Neural cell (in vitro differentiated cells): Measurements from ENCODE around the gene TLE3. TPM values are rescaled to one million over a fixed set of nuclear protein-coding genes. Genes with fewer than 3 reads are reported as not detected.

ENCODE experiments used
- H2AFZ ChIP-seq: fragments of 200-600, 300-800 bp; sonication (generic), shearing (Covaris generic); 2 replicates; pipeline ENCODE4 v1.6.0; 2014; ENCODE audit warnings: low read depth, mild to moderate bottlenecking, antibody characterized with exemption, low read length, moderate library complexity
- H3F3A ChIP-seq: fragments of 200-600 bp; shearing (Covaris generic); 2 replicates; pipeline ENCODE4 v1.6.1; 2016; ENCODE audit warnings: mild to moderate bottlenecking, moderate library complexity, mixed read lengths, antibody characterized with exemption, low read length; ENCODE audit not compliant: insufficient read depth, poor library complexity, severe bottlenecking
- H3K27ac ChIP-seq: fragments of 200-600, 300-800 bp; sonication (generic), shearing (Covaris generic); 2 replicates; pipeline ENCODE4 v1.5.1; 2014; ENCODE audit warnings: mild to moderate bottlenecking, low read length, moderate library complexity
- H3K27me3 ChIP-seq: fragments of 300-800, 200-600 bp; sonication (generic), shearing (Covaris generic); 2 replicates; pipeline ENCODE4 v1.6.0; 2014; ENCODE audit warnings: mild to moderate bottlenecking, low read depth, low read length, moderate library complexity; ENCODE audit not compliant: insufficient read depth
- H3K36me3 ChIP-seq: fragments of 300-800, 200-600 bp; sonication (generic), shearing (Covaris generic); 2 replicates; pipeline ENCODE4 v1.5.1; 2014; ENCODE audit warnings: mild to moderate bottlenecking, antibody characterized with exemption, low read length, moderate library complexity; ENCODE audit not compliant: insufficient read depth
- H3K4me2 ChIP-seq: fragments of 300-800, 200-600 bp; sonication (generic), shearing (Covaris generic); 2 replicates; pipeline ENCODE4 v1.6.0; 2014; ENCODE audit warnings: mild to moderate bottlenecking, low read length
- H3K4me3 ChIP-seq: fragments of 300-800, 200-600 bp; sonication (generic), shearing (Covaris generic); 2 replicates; pipeline ENCODE4 v1.5.1; 2014; ENCODE audit warnings: mild to moderate bottlenecking, low read length, moderate library complexity
- H3K79me2 ChIP-seq: fragments of 200-600 bp; shearing (Covaris generic); replicated peaks from 2 replicates; pipeline ENCODE4 v1.6.0; 2014; ENCODE audit warnings: mild to moderate bottlenecking, low read length, moderate library complexity; ENCODE audit not compliant: insufficient read depth
- H3K9ac ChIP-seq: fragments of 300-800, 200-600 bp; sonication (generic), shearing (Covaris generic); 2 replicates; pipeline ENCODE4 v1.6.1; 2016; ENCODE audit warnings: mild to moderate bottlenecking, low read length, mixed read lengths
- H3K9me2 ChIP-seq: fragments of 200-600 bp; shearing (Covaris generic); 2 replicates; pipeline ENCODE4 v1.6.1; 2016; ENCODE audit warnings: mild to moderate bottlenecking, low read length, mixed read lengths; ENCODE audit not compliant: insufficient read depth
- H3K9me3 ChIP-seq: fragments of 200-600, 300-800 bp; sonication (generic), shearing (Covaris generic); 2 replicates; pipeline ENCODE4 v1.6.1; 2016; ENCODE audit warnings: mild to moderate bottlenecking, mixed run types, low read length, moderate library complexity, mixed read lengths
- H4K20me1 ChIP-seq: fragments of 200-600 bp; shearing (Covaris generic); 2 replicates; pipeline ENCODE4 v1.6.1; 2016; ENCODE audit warnings: mild to moderate bottlenecking, mixed run types; ENCODE audit not compliant: insufficient read depth
- EP300 ChIP-seq: fragments of 450-650 bp; conservative IDR thresholded peaks from 2 replicates; pipeline ENCODE4 v1.6.1; 2014; ENCODE audit warnings: antibody characterized with exemption, mild to moderate bottlenecking, moderate library complexity; ENCODE audit not compliant: poor library complexity, severe bottlenecking
- EZH2 ChIP-seq: fragments of 200-600, 300-800 bp; shearing (Covaris generic), sonication (generic); IDR thresholded peaks from 2 replicates; pipeline ENCODE4 v1.6.1; 2014; ENCODE audit warnings: antibody characterized with exemption, low read length, borderline replicate concordance, mild to moderate bottlenecking; ENCODE audit not compliant: insufficient read depth, poor library complexity, severe bottlenecking
- MXI1 ChIP-seq: fragments of 450-650 bp; conservative IDR thresholded peaks from 2 replicates; pipeline ENCODE4 v1.6.1; 2014; ENCODE audit warnings: antibody characterized with exemption, mild to moderate bottlenecking; ENCODE audit not compliant: poor library complexity, severe bottlenecking
- POLR2AphosphoS5 ChIP-seq: IDR thresholded peaks from 2 replicates; pipeline ENCODE4 v1.6.1; 2012
- RAD21 ChIP-seq: fragments of 450-650 bp; conservative IDR thresholded peaks from 2 replicates; pipeline ENCODE4 v1.6.1; 2014; ENCODE audit warnings: antibody characterized with exemption, mild to moderate bottlenecking, moderate library complexity
- REST ChIP-seq: IDR thresholded peaks from 2 replicates; pipeline ENCODE4 v1.6.1; 2012; ENCODE audit warnings: borderline replicate concordance
- SMC3 ChIP-seq: fragments of 450-650 bp; conservative IDR thresholded peaks from 2 replicates; pipeline ENCODE4 v1.6.1; 2014; ENCODE audit warnings: antibody characterized with exemption, mild to moderate bottlenecking, moderate library complexity; ENCODE audit not compliant: poor library complexity
- TAF1 ChIP-seq: IDR thresholded peaks from 2 replicates; pipeline ENCODE4 v1.6.1; 2012; ENCODE audit warnings: low read depth
- polyA plus RNA-seq: library from polyadenylated mRNA; depleted of rRNA; stranded (reverse); fragments of >200 nt; gene quantifications from 2 replicates; pipeline ENCODE4 v1.2.3, GENCODE V29; 2014
- TF ChIP-seq, protein P1 (sequence below): fragments of 450-650 bp; IDR thresholded peaks from 2 replicates; pipeline ENCODE4 v1.5.1; 2014; ENCODE audit warnings: antibody characterized with exemption, mild to moderate bottlenecking, moderate library complexity; ENCODE audit not compliant: poor library complexity, severe bottlenecking

Gene TLE3
- polyA plus RNA-seq, 1 donor from 2014 or later = 27.6 TPM

- Histone ChIP-seq H3K79me2 (peaks cover 64% of the 10 kb centered on the region), H2AFZ (no peak overlapping the region), H3K27ac (no peak overlapping the region), H3K27me3 (no peaks in the 10 kb centered on the region), H3K9me2 (no peaks in the 10 kb centered on the region), H3K36me3 (no peaks in the 10 kb centered on the region), H3K9me3 (no peaks in the 10 kb centered on the region), H4K20me1 (no peaks in the 10 kb centered on the region), H3K4me2 (no peak overlapping the region), H3K4me3 (no peak overlapping the region), H3F3A (peaks cover 8% of the 10 kb centered on the region), H3K9ac (no peak overlapping the region)
- TF ChIP-seq TAF1 (no peak), POLR2AphosphoS5 (no peak), REST (no peak), EP300 (no peak), EZH2 (no peak), RAD21 (no peak), MXI1 (no peak), SMC3 (no peak)
- TF ChIP-seq, protein P1, sequence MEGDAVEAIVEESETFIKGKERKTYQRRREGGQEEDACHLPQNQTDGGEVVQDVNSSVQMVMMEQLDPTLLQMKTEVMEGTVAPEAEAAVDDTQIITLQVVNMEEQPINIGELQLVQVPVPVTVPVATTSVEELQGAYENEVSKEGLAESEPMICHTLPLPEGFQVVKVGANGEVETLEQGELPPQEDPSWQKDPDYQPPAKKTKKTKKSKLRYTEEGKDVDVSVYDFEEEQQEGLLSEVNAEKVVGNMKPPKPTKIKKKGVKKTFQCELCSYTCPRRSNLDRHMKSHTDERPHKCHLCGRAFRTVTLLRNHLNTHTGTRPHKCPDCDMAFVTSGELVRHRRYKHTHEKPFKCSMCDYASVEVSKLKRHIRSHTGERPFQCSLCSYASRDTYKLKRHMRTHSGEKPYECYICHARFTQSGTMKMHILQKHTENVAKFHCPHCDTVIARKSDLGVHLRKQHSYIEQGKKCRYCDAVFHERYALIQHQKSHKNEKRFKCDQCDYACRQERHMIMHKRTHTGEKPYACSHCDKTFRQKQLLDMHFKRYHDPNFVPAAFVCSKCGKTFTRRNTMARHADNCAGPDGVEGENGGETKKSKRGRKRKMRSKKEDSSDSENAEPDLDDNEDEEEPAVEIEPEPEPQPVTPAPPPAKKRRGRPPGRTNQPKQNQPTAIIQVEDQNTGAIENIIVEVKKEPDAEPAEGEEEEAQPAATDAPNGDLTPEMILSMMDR = no peak
These were observed 7.1 kb downstream of the TLE3 start for GRCh38 chr15:70090436-70091296.

- Histone ChIP-seq H4K20me1 (no peaks in the 10 kb centered on the region), H3K4me2 (no peak overlapping the region), H3K9me2 (no peaks in the 10 kb centered on the region), H3K4me3 (no peak overlapping the region), H3K79me2 (peaks cover 64% of the 10 kb centered on the region), H3K36me3 (no peaks in the 10 kb centered on the region), H3K9ac (no peak overlapping the region), H3K27me3 (no peaks in the 10 kb centered on the region), H2AFZ (no peak overlapping the region), H3K27ac (no peak overlapping the region), H3K9me3 (no peaks in the 10 kb centered on the region), H3F3A (peaks cover 8% of the 10 kb centered on the region)
- TF ChIP-seq MXI1 (no peak), EP300 (no peak), EZH2 (no peak), SMC3 (no peak), TAF1 (no peak), REST (no peak), RAD21 (no peak), POLR2AphosphoS5 (no peak)
- TF ChIP-seq, protein P1 = no peak
These were observed 8.1 kb downstream of the TLE3 start for GRCh38 chr15:70089692-70089971.
